H1 (cell line): ENCODE data around the gene PKP1.

Source experiments
- GABPA ChIP-seq: IDR thresholded peaks from 2 replicates; pipeline ENCODE4 v1.6.1; 2011; ENCODE audit warnings: mild to moderate bottlenecking, low read length, moderate library complexity, borderline replicate concordance; ENCODE audit not compliant: insufficient read depth
- POLR2A ChIP-seq, 2 experiments: IDR thresholded peaks; 1 replicate in 1 of 2; 2 replicates in 1 of 2; pipeline ENCODE4 v1.6.1; 2011; ENCODE audit warnings: low read depth in 2 of 2, low read length in 2 of 2, mild to moderate bottlenecking in 2 of 2; ENCODE audit errors: control extremely low read depth in 1 of 2
- SRF ChIP-seq: IDR thresholded peaks from 2 replicates; pipeline ENCODE4 v1.6.1; 2011; ENCODE audit warnings: mild to moderate bottlenecking, low read depth, low read length, moderate library complexity
- TF ChIP-seq, protein P1 (sequence below), 3 experiments: IDR thresholded peaks; 1 replicate in 2 of 3; 2 replicates in 1 of 3; pipeline versions ENCODE4 v1.5.1 to v1.6.1; 2011; ENCODE audit warnings: low read length in 3 of 3, mild to moderate bottlenecking in 3 of 3, inconsistent platforms in 2 of 3, low read depth in 1 of 3, moderate library complexity in 1 of 3; ENCODE audit not compliant: insufficient read depth in 1 of 3; ENCODE audit errors: control extremely low read depth in 1 of 3

DNA sequence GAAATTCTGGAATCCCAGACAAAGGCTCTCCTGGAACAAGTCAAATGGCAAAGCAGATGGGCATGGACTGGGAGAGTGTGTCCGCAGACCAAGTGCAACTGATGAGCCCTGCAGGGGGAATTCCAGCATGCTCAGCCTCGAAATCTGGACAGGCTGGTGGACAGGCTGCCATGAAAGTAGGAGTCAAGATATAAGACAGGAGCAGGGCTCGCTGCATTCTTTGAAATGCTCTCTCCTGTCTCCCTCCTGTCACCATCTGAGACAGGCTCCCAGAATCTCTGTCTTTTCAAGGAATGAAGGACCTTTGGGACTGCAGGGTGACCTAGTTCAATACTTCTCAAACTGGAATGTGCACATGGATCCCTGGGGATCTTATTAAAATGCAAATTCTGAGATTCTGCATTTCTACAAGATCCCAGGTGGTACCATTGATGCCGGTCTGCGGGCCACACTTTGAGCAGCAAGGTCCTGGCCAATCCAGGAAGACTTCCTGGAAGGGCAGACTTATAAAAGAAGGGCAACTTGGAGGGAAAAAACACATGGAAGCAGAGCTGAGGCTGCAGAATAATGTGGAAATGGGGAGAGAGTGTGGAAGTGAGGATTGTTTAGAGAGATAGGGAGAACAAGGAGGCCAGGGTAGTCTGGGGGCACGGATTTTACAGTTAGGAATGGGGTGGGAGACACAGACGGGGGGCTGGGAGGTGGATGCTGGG is 64.3 kb downstream of the PKP1 start:
- TF ChIP-seq, protein P1, sequence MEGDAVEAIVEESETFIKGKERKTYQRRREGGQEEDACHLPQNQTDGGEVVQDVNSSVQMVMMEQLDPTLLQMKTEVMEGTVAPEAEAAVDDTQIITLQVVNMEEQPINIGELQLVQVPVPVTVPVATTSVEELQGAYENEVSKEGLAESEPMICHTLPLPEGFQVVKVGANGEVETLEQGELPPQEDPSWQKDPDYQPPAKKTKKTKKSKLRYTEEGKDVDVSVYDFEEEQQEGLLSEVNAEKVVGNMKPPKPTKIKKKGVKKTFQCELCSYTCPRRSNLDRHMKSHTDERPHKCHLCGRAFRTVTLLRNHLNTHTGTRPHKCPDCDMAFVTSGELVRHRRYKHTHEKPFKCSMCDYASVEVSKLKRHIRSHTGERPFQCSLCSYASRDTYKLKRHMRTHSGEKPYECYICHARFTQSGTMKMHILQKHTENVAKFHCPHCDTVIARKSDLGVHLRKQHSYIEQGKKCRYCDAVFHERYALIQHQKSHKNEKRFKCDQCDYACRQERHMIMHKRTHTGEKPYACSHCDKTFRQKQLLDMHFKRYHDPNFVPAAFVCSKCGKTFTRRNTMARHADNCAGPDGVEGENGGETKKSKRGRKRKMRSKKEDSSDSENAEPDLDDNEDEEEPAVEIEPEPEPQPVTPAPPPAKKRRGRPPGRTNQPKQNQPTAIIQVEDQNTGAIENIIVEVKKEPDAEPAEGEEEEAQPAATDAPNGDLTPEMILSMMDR (IDR thresholded peaks at IDR 0.05; ENCODE audit: control extremely low read depth in 1 of 3, insufficient read depth in 1 of 3, low read depth in 1 of 3, low read length in 3 of 3): no peak
- TF ChIP-seq GABPA (no peak), SRF (no peak), POLR2A (IDR thresholded peaks at IDR 0.05; ENCODE audit: control extremely low read depth in 1 of 2, low read depth in 2 of 2, low read length in 2 of 2) (no peak)
